ENCODE results near the gene OR4C15.

The OR4C15 gene

DNA sequence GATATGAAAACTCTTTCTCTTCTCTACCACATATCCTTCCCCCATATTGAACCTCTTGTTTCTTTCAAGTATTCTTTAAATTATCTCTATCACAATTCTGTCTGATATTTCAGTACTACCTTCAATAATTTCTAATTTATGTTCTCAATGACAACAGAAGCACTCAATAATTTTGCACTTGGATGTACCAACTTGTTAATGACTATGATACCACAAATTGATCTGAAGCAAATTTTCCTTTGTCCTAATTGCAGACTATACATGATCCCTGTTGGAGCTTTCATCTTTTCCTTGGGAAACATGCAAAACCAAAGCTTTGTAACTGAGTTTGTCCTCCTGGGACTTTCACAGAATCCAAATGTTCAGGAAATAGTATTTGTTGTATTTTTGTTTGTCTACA, at the start of gene OR4C15:
TSS of gene OR4C15 (plus strand) at position 301 of the 400 bp plus-strand sequence. CDS start at position 301, 0 bp downstream.
- no peak for DNase-seq (ENCODE audit: low read depth in 2 of 2)

DNA sequence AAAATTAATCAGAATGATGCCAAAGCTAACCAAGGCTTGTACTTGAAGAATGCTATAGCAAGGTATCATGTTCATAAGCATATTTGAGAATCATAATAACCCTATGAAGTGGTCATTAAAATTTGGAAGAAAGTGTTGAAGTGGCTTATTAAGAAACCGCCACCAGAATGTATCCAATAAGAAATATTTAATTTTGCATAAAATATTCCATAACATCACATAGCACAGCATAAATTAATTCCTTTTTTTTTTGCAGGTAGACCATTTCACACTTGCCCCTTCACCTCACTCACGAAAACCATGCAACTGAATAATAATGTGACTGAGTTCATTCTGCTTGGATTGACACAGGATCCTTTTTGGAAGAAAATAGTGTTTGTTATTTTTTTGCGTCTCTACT, 17.6 kb downstream of the OR4C15 start, which contains the start of gene OR4C16:
TSS of gene OR4C16 (plus strand) at position 301 of the 400 bp plus-strand sequence. CDS start at position 301, 0 bp downstream.
- DNase-seq (ENCODE audit: low read depth in 2 of 2): no peak

GRCh38 chr11:55572548-55572947, 18.3 kb downstream of the OR4C15 start:
- DNase-seq (ENCODE audit: low read depth in 2 of 2): no peak
